Measurements from ENCODE around the gene CHCHD3. TPM values are rescaled to one million over a fixed set of nuclear protein-coding genes. Genes with fewer than 3 reads are reported as not detected.

Gene CHCHD3
- total RNA-seq: 10 to 100 TPM; 62.0 to 65.0 TPM

DNA sequence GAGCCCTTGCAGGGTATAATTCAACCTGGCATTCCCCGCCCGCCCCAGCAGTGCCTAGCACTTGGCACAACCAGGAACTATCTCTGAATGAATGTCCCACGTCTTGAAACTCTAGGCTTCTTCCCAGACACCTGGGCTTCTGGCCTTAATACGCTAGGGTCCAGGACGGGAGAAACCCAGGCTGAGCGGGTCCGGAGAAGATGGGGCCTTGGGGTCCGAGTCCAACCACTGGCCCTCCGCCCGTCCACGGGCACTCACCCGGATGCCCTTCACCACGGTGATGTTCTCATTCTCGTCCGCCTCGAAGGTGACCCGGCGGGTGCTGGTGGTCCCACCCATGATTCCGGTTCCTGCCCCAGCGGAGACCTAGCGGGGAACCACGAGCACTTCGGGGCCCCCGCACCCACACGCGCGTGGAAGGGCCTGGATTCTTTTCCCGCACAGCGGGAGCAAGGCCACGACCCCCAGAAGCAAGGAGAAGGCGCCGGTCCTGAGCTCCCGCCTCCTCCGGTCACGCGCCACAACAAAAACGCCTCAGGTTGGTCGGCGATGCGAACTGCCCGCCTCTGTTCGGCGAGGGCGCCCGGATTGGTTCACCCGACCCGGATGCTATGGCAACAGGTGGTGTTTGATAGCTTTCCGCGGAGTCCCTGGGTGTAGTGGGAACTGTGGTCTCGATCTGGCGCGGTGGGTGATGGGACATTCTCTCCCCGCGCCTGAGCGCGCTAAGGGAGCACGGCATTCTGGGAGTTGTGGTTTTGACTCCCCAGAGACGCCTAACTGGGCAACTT is at the start of gene CHCHD3:
Gene CHCHD3, minus strand, starts transcription at position 492 of the 791 bp plus-strand sequence. Its CDS starts 153 bp downstream, at position 339.
- intact Hi-C loops (cut with micrococcal nuclease): loop anchor here (1.0 to 5.0 kb wide), 9 partner anchors 171 to 1629 kb away; partner anchors contain the start of gene LRGUK
- Mint-ChIP-seq H3K9me3 (no peaks in the 10 kb centered on the region), H3K4me1 (ENCODE audit: low read depth) (peaks cover 27% of the 10 kb centered on the region), H3K36me3 (ENCODE audit: low read depth) (peaks cover 7% of the 10 kb centered on the region), H3K27ac (peak within 1 kb of the TSS; percentile 78), H3K27me3 (ENCODE audit: low read depth) (no peaks in the 10 kb centered on the region), H3K4me3 (peak within 1 kb of the TSS; percentile 78)
- peak; percentile 99 for DNase-seq
- CTCF ChIA-PET: no interaction called here

DNA sequence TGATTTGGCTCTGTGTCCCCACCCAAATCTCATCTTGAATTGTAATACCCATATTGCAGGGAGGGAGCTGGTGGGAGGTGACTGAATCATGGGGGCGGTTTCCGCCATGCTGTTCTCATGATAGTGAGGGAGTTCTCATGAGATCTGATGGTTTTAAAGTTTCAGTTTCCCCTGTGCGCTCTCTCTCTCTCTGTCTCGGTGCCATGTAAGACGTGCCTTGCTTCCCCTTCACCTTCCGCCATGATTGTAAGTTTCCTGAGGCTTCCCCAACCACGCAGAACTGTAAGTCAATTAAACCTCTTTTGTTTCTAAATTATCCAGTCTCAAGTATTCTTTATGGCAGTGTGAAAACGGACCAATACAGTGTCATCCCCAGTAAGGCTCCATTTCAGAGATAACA is 48.3 kb upstream of the CHCHD3 start:
- Mint-ChIP-seq H3K27me3 (ENCODE audit: low read depth) (peaks cover 3% of the 10 kb centered on the region), H3K4me3 (no peak overlapping the region)

DNA sequence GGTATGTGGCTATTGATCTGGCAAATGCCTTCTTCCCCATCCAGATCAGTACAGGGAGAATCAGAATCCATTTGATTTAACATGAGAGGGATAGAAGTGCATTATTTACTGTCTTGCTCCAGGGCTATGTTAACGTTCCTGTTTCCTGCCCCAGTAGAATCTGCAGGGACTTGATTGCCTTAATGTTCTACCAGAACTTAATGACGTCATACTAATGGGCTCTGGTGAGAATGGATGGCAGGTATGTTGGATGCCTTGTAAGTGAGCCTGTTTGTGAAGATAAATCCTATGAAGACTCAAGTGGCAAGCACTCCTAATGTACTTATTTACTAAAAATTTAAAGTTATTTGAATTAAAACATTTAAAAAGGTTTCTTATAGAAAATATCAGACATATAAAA is 44.5 kb upstream of the CHCHD3 start:
- Mint-ChIP-seq H3K4me1 (ENCODE audit: low read depth) (no peaks in the 10 kb centered on the region), H3K27me3 (ENCODE audit: low read depth) (peaks cover 3% of the 10 kb centered on the region), H3K4me3 (no peak overlapping the region), H3K36me3 (ENCODE audit: low read depth) (no peaks in the 10 kb centered on the region), H3K9me3 (peaks cover 3% of the 10 kb centered on the region), H3K27ac (no peak overlapping the region)
- CTCF ChIA-PET: no interaction called here
- intact Hi-C loops (cut with micrococcal nuclease): no loop called here
- no peak for DNase-seq

More for the DNA sequence above, 48.3 kb upstream of the CHCHD3 start:
- intact Hi-C loops (cut with micrococcal nuclease): no loop called here
- no peaks in the 10 kb centered on the region for H3K36me3 Mint-ChIP-seq (ENCODE audit: low read depth)
- CTCF ChIA-PET: no interaction called here
- no peak overlapping the region for H3K27ac Mint-ChIP-seq
- no peak for DNase-seq
- no peaks in the 10 kb centered on the region for H3K4me1 Mint-ChIP-seq (ENCODE audit: low read depth)
- peaks cover 3% of the 10 kb centered on the region for H3K9me3 Mint-ChIP-seq

DNA sequence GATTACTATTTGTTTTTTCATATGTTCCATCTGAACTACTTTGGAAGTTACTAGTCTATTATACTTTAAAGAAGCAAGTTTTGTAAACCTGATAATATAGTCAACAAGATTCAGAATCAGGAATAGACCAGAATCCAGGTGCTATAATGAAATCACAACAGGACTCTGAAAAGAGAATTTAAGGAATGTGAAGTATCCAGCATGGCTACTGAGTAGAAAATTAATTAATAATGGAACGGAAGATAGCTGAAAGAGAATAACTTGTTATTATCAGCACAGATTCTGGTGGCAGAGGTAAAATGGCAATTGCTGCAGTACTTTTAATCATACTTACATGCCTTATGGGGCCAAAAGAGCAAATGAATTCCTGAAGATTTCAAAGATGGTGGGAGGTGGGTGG is 43.1 kb upstream of the CHCHD3 start:
- Mint-ChIP-seq H3K4me1 (ENCODE audit: low read depth) (no peaks in the 10 kb centered on the region), H3K4me3 (no peak overlapping the region), H3K36me3 (ENCODE audit: low read depth) (no peaks in the 10 kb centered on the region), H3K27me3 (ENCODE audit: low read depth) (peaks cover under 1% of the 10 kb centered on the region), H3K27ac (no peak overlapping the region), H3K9me3 (no peaks in the 10 kb centered on the region)
- CTCF ChIA-PET: no interaction called here
- DNase-seq: no peak
- intact Hi-C loops (cut with micrococcal nuclease): no loop called here

DNA sequence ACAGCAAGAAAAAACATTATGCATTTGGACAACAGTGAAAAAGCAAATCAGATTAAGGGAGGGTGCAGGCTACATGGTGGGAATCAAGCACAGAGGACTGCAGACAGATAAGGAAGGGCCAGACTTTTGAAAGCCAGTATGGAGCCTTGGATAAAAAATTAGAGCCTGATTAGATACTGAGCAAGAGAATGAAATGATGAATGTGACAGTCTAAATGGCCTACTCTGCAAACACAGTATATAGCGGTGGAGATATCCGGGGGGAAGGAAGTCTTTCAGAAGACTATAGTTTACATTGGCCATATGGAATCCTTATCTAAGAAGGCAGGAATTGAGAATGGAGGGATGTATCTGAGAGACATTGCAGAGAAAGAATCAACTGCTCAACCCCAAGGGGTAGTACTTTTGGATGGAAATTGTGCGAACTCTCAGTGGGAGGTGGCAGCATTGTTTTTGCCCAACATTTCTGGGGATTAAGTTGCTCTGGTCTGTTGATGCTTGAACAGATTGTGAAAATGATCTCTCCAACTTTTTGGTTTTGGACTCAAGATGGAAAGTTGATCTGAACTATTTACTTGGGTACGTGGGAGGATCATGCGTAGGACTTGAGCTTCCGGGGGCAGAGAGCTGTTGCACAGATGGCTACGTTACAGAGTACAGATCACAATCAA is 39.4 kb upstream of the CHCHD3 start:
- Mint-ChIP-seq H3K27ac (no peak overlapping the region), H3K4me1 (ENCODE audit: low read depth) (no peaks in the 10 kb centered on the region), H3K9me3 (no peaks in the 10 kb centered on the region), H3K4me3 (no peak overlapping the region), H3K36me3 (ENCODE audit: low read depth) (no peaks in the 10 kb centered on the region), H3K27me3 (ENCODE audit: low read depth) (no peaks in the 10 kb centered on the region)
- CTCF ChIA-PET: no interaction called here
- DNase-seq: no peak
- intact Hi-C loops (cut with micrococcal nuclease): no loop called here

DNA sequence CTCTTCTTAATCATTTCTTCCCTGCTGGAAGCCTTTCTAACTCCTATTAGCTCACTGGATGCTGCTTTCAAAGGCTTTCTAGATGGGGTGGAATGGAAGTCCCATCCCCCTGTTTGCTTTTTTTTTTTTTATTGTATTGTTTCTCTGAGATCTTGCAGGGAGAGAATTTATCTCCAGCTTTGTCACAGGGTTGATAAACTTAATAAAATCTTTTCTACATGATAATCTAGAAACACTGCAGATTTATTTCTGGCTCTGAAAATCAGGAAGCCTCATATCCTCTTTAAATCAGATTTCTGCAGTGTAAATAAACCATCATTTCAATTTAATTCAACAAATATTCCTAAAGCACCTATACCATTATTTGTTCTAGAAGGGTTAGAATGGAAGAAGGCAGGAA is 37.2 kb upstream of the CHCHD3 start:
- Mint-ChIP-seq H3K4me1 (ENCODE audit: low read depth) (peaks cover 3% of the 10 kb centered on the region), H3K9me3 (no peaks in the 10 kb centered on the region), H3K4me3 (no peak overlapping the region), H3K27ac (no peak overlapping the region), H3K27me3 (ENCODE audit: low read depth) (no peaks in the 10 kb centered on the region), H3K36me3 (ENCODE audit: low read depth) (no peaks in the 10 kb centered on the region)
- no peak for DNase-seq
- intact Hi-C loops (cut with micrococcal nuclease): no loop called here
- CTCF ChIA-PET: no interaction called here

DNA sequence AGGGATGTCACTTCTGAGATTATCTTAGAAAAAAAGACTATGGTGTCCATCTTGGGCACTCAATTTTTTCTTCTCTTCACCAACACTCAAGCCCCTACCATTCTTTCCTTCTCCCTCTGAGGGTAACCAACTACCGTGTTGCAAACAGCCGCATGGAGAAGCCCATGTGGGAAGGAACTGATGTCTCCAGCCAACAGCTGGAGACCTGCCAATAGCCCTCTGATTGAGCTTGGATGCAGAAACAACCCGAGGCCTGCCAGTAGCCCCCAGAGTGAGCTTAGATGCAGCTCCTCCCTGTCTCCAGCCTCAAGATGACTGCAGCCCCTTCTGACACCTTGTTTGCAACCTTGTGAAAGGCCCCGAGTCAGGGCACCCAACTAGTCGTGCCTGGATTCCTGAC is 36.4 kb upstream of the CHCHD3 start:
- intact Hi-C loops (cut with micrococcal nuclease): no loop called here
- Mint-ChIP-seq H3K27me3 (ENCODE audit: low read depth) (peaks cover 2% of the 10 kb centered on the region), H3K4me3 (no peak overlapping the region), H3K27ac (no peak overlapping the region), H3K4me1 (ENCODE audit: low read depth) (peaks cover 3% of the 10 kb centered on the region), H3K9me3 (no peaks in the 10 kb centered on the region), H3K36me3 (ENCODE audit: low read depth) (no peaks in the 10 kb centered on the region)
- DNase-seq: no peak
- CTCF ChIA-PET: no interaction called here

DNA sequence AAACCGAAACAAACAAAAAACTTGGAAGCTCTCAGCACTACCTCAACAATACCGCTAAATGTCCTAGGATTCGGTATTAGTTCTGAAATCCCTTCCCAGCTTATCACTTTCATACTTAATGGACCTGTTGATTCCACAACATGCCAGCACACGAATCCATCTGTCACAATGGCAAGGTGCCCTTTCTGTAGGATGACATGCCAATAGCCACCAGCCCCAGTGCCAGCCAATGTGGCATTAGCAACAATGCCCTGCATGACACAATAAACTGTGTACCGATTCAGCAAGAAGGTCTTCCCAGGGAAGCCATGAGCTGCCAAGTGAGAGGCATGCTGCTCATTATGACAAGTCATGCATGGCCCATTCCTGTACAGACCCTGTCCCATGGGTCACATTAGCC is 35.6 kb upstream of the CHCHD3 start:
- intact Hi-C loops (cut with micrococcal nuclease): no loop called here
- CTCF ChIA-PET: no interaction called here
- H3K27me3 Mint-ChIP-seq (ENCODE audit: low read depth): peaks cover 2% of the 10 kb centered on the region
- H3K36me3 Mint-ChIP-seq (ENCODE audit: low read depth): no peaks in the 10 kb centered on the region
- DNase-seq: no peak
- no peaks in the 10 kb centered on the region for H3K9me3 Mint-ChIP-seq
- H3K4me3 Mint-ChIP-seq: no peak overlapping the region
- peaks cover 3% of the 10 kb centered on the region for H3K4me1 Mint-ChIP-seq (ENCODE audit: low read depth)
- H3K27ac Mint-ChIP-seq: no peak overlapping the region

DNA sequence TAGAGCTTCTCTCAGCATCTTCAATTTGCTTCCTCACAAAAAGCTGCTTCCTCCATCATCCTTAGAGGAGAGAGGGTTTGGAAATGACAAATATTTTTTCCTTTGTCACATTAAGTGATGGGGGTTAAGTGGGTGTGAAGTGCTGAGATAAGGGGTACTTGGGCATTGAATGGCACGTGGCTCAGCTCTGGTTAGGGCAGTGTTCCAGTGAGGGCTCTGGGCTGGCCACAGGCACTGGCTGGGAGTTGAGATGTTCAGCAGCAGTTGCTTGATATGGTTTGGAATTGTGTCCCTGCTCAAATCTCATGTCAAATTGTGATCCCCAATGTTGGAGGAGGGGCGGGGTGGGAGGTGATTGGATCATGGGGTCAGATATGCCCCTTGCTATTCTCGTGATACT is 33.7 kb upstream of the CHCHD3 start:
- Mint-ChIP-seq H3K4me1 (ENCODE audit: low read depth) (peaks cover 3% of the 10 kb centered on the region), H3K36me3 (ENCODE audit: low read depth) (no peaks in the 10 kb centered on the region), H3K27ac (no peak overlapping the region), H3K27me3 (ENCODE audit: low read depth) (peaks cover 5% of the 10 kb centered on the region), H3K4me3 (no peak overlapping the region), H3K9me3 (no peaks in the 10 kb centered on the region)
- DNase-seq: no peak
- CTCF ChIA-PET: no interaction called here
- intact Hi-C loops (cut with micrococcal nuclease): no loop called here

DNA sequence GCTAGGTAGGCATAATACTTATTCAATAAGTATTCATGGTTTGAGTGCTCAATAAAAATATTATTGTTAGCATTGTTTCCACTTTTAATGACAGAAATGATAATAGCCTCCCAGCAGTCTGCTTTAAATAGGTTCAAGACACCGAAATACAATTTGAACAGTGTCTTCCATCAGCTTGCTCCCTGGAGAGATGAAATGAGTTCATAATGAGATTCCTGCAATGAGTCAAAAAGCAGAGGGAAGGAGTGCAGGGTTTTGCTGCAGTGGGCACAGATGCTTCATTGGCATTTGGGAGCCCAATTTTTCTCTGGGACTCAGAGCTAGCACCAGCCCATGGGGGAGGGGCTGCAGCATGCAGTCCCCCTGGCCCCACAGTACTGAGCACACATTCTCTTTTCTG is 32.6 kb upstream of the CHCHD3 start:
- Mint-ChIP-seq H3K4me1 (ENCODE audit: low read depth) (peaks cover 5% of the 10 kb centered on the region), H3K9me3 (no peaks in the 10 kb centered on the region), H3K27me3 (ENCODE audit: low read depth) (peaks cover 5% of the 10 kb centered on the region), H3K27ac (no peak overlapping the region), H3K4me3 (no peak overlapping the region), H3K36me3 (ENCODE audit: low read depth) (no peaks in the 10 kb centered on the region)
- DNase-seq: no peak
- CTCF ChIA-PET: no interaction called here
- intact Hi-C loops (cut with micrococcal nuclease): no loop called here

DNA sequence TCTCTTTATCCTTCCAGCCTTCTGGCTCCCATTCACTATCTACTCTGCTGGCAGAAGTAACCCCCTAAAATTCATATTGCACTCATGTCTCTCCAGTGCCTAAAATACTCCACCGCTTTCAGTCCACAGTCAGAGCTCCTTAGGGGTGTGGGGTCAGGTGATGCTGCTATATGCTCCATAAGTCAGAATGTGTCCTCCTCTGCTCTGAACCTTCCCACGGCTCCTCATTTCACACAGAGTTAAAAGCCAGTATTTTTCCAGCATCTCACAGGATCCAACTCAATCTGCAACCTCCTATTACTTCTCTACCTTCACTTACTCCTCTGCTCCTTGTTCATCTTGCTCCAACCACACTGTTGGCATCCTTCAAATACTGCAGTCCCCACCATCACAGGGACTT is 31.1 kb upstream of the CHCHD3 start:
- peaks cover 13% of the 10 kb centered on the region for H3K27me3 Mint-ChIP-seq (ENCODE audit: low read depth)
- CTCF ChIA-PET: no interaction called here
- H3K4me3 Mint-ChIP-seq: no peak overlapping the region
- intact Hi-C loops (cut with micrococcal nuclease): no loop called here
- H3K27ac Mint-ChIP-seq: no peak overlapping the region
- peaks cover 5% of the 10 kb centered on the region for H3K4me1 Mint-ChIP-seq (ENCODE audit: low read depth)
- no peak for DNase-seq
- H3K36me3 Mint-ChIP-seq (ENCODE audit: low read depth): no peaks in the 10 kb centered on the region
- no peaks in the 10 kb centered on the region for H3K9me3 Mint-ChIP-seq

DNA sequence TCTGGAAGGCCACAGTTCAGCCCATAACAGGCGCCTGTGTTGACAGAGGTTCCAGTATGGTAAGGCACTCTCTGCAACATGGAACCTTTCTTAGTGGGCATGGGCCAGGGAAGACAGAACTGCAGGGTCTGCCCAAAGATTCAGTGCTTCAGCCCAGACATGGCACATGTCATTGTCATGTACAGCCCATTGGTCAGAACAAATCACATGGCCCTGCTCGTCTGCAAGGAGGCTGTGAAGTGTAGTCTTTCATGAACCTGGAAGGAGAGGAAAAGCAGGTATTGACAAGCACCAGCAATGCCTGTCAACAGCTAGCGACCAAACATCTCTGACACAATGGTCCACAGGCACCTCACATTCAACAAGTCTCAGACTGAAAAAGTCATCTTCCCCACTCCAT is 30.4 kb upstream of the CHCHD3 start:
- Mint-ChIP-seq H3K4me1 (ENCODE audit: low read depth) (peaks cover 5% of the 10 kb centered on the region), H3K4me3 (no peak overlapping the region), H3K9me3 (no peaks in the 10 kb centered on the region), H3K36me3 (ENCODE audit: low read depth) (no peaks in the 10 kb centered on the region), H3K27me3 (ENCODE audit: low read depth) (peaks cover 17% of the 10 kb centered on the region), H3K27ac (no peak overlapping the region)
- intact Hi-C loops (cut with micrococcal nuclease): no loop called here
- no peak for DNase-seq
- CTCF ChIA-PET: no interaction called here

DNA sequence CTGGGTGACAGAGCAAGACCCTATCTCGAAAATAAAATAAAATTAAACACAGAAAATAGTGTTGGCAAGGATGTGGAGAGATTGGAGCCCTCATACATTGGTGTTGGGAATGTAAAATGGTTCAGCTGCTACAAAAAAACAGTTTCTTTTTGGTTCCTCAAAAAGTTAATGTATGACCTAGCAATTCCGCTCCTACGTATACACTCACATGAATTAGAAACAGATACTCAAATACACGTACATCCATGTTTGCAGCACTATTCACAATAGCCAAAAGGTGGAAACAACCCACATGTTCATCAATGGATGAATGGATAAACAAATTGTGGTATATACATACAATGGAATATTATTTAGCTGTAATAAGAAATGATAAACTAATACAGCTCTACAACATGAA is 28.4 kb upstream of the CHCHD3 start:
- peaks cover 19% of the 10 kb centered on the region for H3K27me3 Mint-ChIP-seq (ENCODE audit: low read depth)
- no peak overlapping the region for H3K27ac Mint-ChIP-seq
- peaks cover 2% of the 10 kb centered on the region for H3K4me1 Mint-ChIP-seq (ENCODE audit: low read depth)
- H3K36me3 Mint-ChIP-seq (ENCODE audit: low read depth): no peaks in the 10 kb centered on the region
- intact Hi-C loops (cut with micrococcal nuclease): no loop called here
- CTCF ChIA-PET: no interaction called here
- no peak overlapping the region for H3K4me3 Mint-ChIP-seq
- no peak for DNase-seq
- H3K9me3 Mint-ChIP-seq: no peaks in the 10 kb centered on the region

Data from activated naive CD4-positive, alpha-beta T cell treated with anti-CD3 and anti-CD28 coated beads for 36 hours (primary cell).